Mesendoderm (in vitro differentiated cells): ENCODE data around the gene CFD.

Experiments
- DNase-seq: peaks from one replicate; pipeline ENCODE4 v3.0.0; 2013
- H2AK5ac ChIP-seq: 2 replicates; pipeline ENCODE4 v1.6.1; 2013; ENCODE audit warnings: low read length, inconsistent platforms
- H2BK120ac ChIP-seq: 2 replicates; pipeline ENCODE4 v1.6.1; 2013; ENCODE audit warnings: low read depth, mild to moderate bottlenecking, low read length, moderate library complexity, mixed read lengths
- H2BK15ac ChIP-seq: replicated peaks from 2 replicates; pipeline ENCODE4 v1.6.1; 2013; ENCODE audit warnings: low read depth, mild to moderate bottlenecking, moderate library complexity
- H2BK5ac ChIP-seq: 2 replicates; pipeline ENCODE4 v1.6.1; 2013; ENCODE audit warnings: low read length, inconsistent platforms
- H3K18ac ChIP-seq: 2 replicates; pipeline ENCODE4 v1.6.1; 2013; ENCODE audit warnings: mild to moderate bottlenecking, low read length, mixed read lengths
- H3K23ac ChIP-seq: one replicate; pipeline ENCODE4 v1.6.1; 2013; ENCODE audit warnings: low read length
- H3K27ac ChIP-seq: 2 replicates; pipeline ENCODE4 v1.5.1; 2013; ENCODE audit warnings: low read depth, mild to moderate bottlenecking, inconsistent platforms, low read length, moderate library complexity
- H3K27me3 ChIP-seq: 2 replicates; pipeline ENCODE4 v1.6.1; 2013; ENCODE audit warnings: low read length, control low read depth, mild to moderate bottlenecking, inconsistent platforms; ENCODE audit not compliant: insufficient read depth, poor library complexity
- H3K36me3 ChIP-seq: 2 replicates; pipeline ENCODE4 v1.6.1; 2013; ENCODE audit warnings: low read length, inconsistent platforms; ENCODE audit not compliant: control insufficient read depth, insufficient read depth
- H3K4ac ChIP-seq: one replicate; pipeline ENCODE4 v1.6.1; 2013; ENCODE audit warnings: low read depth, mild to moderate bottlenecking, low read length, moderate library complexity
- H3K4me1 ChIP-seq: 2 replicates; pipeline ENCODE4 v1.6.1; 2013; ENCODE audit warnings: low read depth, low read length, inconsistent platforms; ENCODE audit not compliant: control insufficient read depth
- H3K4me2 ChIP-seq: 2 replicates; pipeline ENCODE4 v1.6.1; 2013; ENCODE audit warnings: low read length
- H3K4me3 ChIP-seq: 2 replicates; pipeline ENCODE4 v1.5.1; 2013; ENCODE audit warnings: mild to moderate bottlenecking, low read length
- H3K56ac ChIP-seq: one replicate; pipeline ENCODE4 v1.6.1; 2013; ENCODE audit warnings: low read length
- H3K79me1 ChIP-seq: 2 replicates; pipeline ENCODE4 v1.6.1; 2013; ENCODE audit warnings: low read length, inconsistent platforms
- H3K79me2 ChIP-seq: 2 replicates; pipeline ENCODE4 v1.6.1; 2013; ENCODE audit warnings: mild to moderate bottlenecking, low read length; ENCODE audit not compliant: control insufficient read depth, insufficient read depth
- H3K9ac ChIP-seq: 2 replicates; pipeline ENCODE4 v1.6.1; 2013; ENCODE audit warnings: low read length, inconsistent platforms
- H4K5ac ChIP-seq: one replicate; pipeline ENCODE4 v1.6.1; 2013; ENCODE audit warnings: low read length
- H4K8ac ChIP-seq: one replicate; pipeline ENCODE4 v1.6.1; 2013; ENCODE audit warnings: low read depth, mild to moderate bottlenecking, control low read depth, low read length, moderate library complexity
- WGBS: extraction: QIAGEN DNeasy Blood & Tissue Kit; methylation state at CpG from one replicate; pipeline ENCODE4 v1.1.7; 2013; ENCODE audit warnings: low lambda C conversion rate, missing lambda C conversion rate; ENCODE audit not compliant: insufficient coverage; ENCODE audit errors: extremely low coverage; 5-methylcytosine and 5-hydroxymethylcytosine counted together

Gene CFD

GRCh38 chr19:867855-868457 lies 8.5 kb downstream of the CFD start:
- H3K4me2 ChIP-seq, result no peak overlapping the region
- H3K4ac ChIP-seq, result no peak overlapping the region
- no peak overlapping the region for H3K56ac ChIP-seq
- no peak overlapping the region for H3K4me3 ChIP-seq
- H2BK120ac ChIP-seq, result no peak overlapping the region
- no peak overlapping the region for H2BK5ac ChIP-seq
- H2AK5ac ChIP-seq, result no peak overlapping the region
- no peak overlapping the region for H3K27ac ChIP-seq
- no peaks in the 10 kb centered on the region for H3K27me3 ChIP-seq
- no peak overlapping the region for H2BK15ac ChIP-seq
- H3K4me1 ChIP-seq, result no peaks in the 10 kb centered on the region
- no peak overlapping the region for H4K5ac ChIP-seq
- no CpG with 5 or more reads among the region's 39 CpGs for WGBS
- H3K79me2 ChIP-seq, result no peaks in the 10 kb centered on the region
- no peak overlapping the region for H3K23ac ChIP-seq
- H3K79me1 ChIP-seq, result no peaks in the 10 kb centered on the region
- no peak overlapping the region for H3K9ac ChIP-seq
- peaks cover 2% of the 10 kb centered on the region for H3K36me3 ChIP-seq
- no peak overlapping the region for H4K8ac ChIP-seq
- no peak for DNase-seq
- no peak overlapping the region for H3K18ac ChIP-seq

GRCh38 chr19:868458-869244 lies 9.2 kb downstream of the CFD start:
- no peak overlapping the region for H3K9ac ChIP-seq
- no peaks in the 10 kb centered on the region for H3K27me3 ChIP-seq
- no peak overlapping the region for H3K4me3 ChIP-seq
- no peak overlapping the region for H3K4ac ChIP-seq
- H4K5ac ChIP-seq, result no peak overlapping the region
- no peak overlapping the region for H3K23ac ChIP-seq
- H3K18ac ChIP-seq, result no peak overlapping the region
- no CpG with 5 or more reads among the region's 34 CpGs for WGBS
- H2BK120ac ChIP-seq, result no peak overlapping the region
- H3K56ac ChIP-seq, result no peak overlapping the region
- H3K79me2 ChIP-seq, result no peaks in the 10 kb centered on the region
- no peak overlapping the region for H2BK5ac ChIP-seq
- no peak overlapping the region for H2BK15ac ChIP-seq
- no peak for DNase-seq
- H3K79me1 ChIP-seq, result no peaks in the 10 kb centered on the region
- no peak overlapping the region for H3K27ac ChIP-seq
- no peak overlapping the region for H4K8ac ChIP-seq
- no peak overlapping the region for H3K4me2 ChIP-seq
- no peak overlapping the region for H2AK5ac ChIP-seq
- no peaks in the 10 kb centered on the region for H3K4me1 ChIP-seq
- H3K36me3 ChIP-seq, result peaks cover 2% of the 10 kb centered on the region

GRCh38 chr19:869245-870177 lies 10.0 kb downstream of the CFD start:
- Histone ChIP-seq H3K4me2 (no peak overlapping the region), H3K27me3 (no peaks in the 10 kb centered on the region), H2BK120ac (no peak overlapping the region), H4K8ac (no peak overlapping the region), H3K9ac (no peak overlapping the region), H3K23ac (no peak overlapping the region), H3K18ac (no peak overlapping the region), H3K27ac (no peak overlapping the region), H3K36me3 (peaks cover 2% of the 10 kb centered on the region), H3K56ac (no peak overlapping the region), H2BK5ac (no peak overlapping the region), H3K79me2 (no peaks in the 10 kb centered on the region), H3K4me1 (no peaks in the 10 kb centered on the region), H3K4me3 (no peak overlapping the region), H2AK5ac (no peak overlapping the region), H2BK15ac (no peak overlapping the region), H3K4ac (no peak overlapping the region), H3K79me1 (no peaks in the 10 kb centered on the region), H4K5ac (no peak overlapping the region)
- peak; percentile 61 for DNase-seq
- WGBS, result no CpG with 5 or more reads among the region's 29 CpGs

DNA sequence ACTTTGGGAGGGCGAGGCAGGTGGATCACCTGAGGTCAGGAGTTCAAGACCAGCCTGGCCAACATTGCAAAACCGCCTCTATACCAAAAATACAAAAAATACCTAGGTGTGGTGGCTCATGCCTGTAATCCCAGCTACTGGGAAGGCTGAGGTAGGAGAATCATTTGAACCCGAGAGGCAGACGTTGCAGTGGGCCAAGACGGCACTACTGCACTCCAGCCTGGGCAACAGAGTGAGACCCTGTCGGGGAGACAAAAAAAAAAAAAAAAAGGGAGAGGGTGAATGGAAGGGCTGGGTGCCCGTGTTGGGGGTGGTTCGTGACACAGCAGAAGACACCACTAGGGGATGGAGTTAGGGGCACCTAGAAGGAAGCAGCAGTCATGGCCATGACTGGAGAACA lies 10.8 kb downstream of the CFD start:
- H3K23ac ChIP-seq, result no peak overlapping the region
- H3K79me2 ChIP-seq, result no peaks in the 10 kb centered on the region
- DNase-seq, result no peak
- H4K8ac ChIP-seq, result no peak overlapping the region
- peaks cover 2% of the 10 kb centered on the region for H3K36me3 ChIP-seq
- no peak overlapping the region for H3K56ac ChIP-seq
- H3K4ac ChIP-seq, result no peak overlapping the region
- H3K4me3 ChIP-seq, result no peak overlapping the region
- no peak overlapping the region for H4K5ac ChIP-seq
- no CpG with 5 or more reads among the region's 8 CpGs for WGBS
- no peak overlapping the region for H3K9ac ChIP-seq
- no peaks in the 10 kb centered on the region for H3K4me1 ChIP-seq
- no peaks in the 10 kb centered on the region for H3K79me1 ChIP-seq
- no peak overlapping the region for H3K18ac ChIP-seq
- H2AK5ac ChIP-seq, result no peak overlapping the region
- no peak overlapping the region for H2BK15ac ChIP-seq
- H3K27me3 ChIP-seq, result no peaks in the 10 kb centered on the region
- H3K4me2 ChIP-seq, result no peak overlapping the region
- H2BK120ac ChIP-seq, result no peak overlapping the region
- no peak overlapping the region for H2BK5ac ChIP-seq
- H3K27ac ChIP-seq, result no peak overlapping the region

DNA sequence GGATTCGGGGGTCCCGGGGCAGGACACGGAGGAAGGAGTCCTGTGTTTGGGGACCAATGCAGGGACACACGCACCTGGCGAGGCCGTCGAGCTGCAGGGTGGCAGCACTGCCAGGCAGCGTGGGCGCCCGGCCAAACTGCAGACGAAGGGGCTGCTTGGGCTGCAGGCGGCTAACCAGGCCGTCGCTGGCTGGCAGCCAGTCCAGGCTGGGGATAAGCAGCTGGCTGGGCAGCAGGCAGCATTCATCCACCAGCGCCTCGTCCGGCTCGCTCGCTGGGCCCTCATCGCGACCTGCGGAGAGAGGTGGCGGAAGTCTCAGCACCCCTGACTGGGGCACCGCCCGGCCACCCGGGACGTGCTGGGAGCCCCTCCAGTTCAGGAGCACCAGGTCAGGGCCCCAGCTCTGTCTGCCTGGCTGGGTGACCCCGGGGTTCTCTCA lies 11.5 kb downstream of the CFD start:
- no peak overlapping the region for H3K27ac ChIP-seq
- no peak overlapping the region for H3K56ac ChIP-seq
- H3K4ac ChIP-seq, result no peak overlapping the region
- DNase-seq, result no peak
- no peak overlapping the region for H3K23ac ChIP-seq
- no peak overlapping the region for H3K4me3 ChIP-seq
- H3K36me3 ChIP-seq, result peaks cover 2% of the 10 kb centered on the region
- H3K18ac ChIP-seq, result no peak overlapping the region
- no peak overlapping the region for H3K4me2 ChIP-seq
- H2AK5ac ChIP-seq, result no peak overlapping the region
- H2BK120ac ChIP-seq, result no peak overlapping the region
- no peak overlapping the region for H3K9ac ChIP-seq
- H4K5ac ChIP-seq, result no peak overlapping the region
- WGBS, result no CpG with 5 or more reads among the region's 28 CpGs
- no peaks in the 10 kb centered on the region for H3K27me3 ChIP-seq
- H2BK5ac ChIP-seq, result no peak overlapping the region
- no peaks in the 10 kb centered on the region for H3K4me1 ChIP-seq
- no peak overlapping the region for H4K8ac ChIP-seq
- no peaks in the 10 kb centered on the region for H3K79me1 ChIP-seq
- H3K79me2 ChIP-seq, result no peaks in the 10 kb centered on the region
- H2BK15ac ChIP-seq, result no peak overlapping the region
